Stomach (tissue), 4 donors: ENCODE data around the gene ADARB2.

Source experiments
- EP300 ChIP-seq: sonication (generic); formaldehyde crosslinking; IDR thresholded peaks from one replicate; pipeline ENCODE4 v1.6.1; 2017; ENCODE audit warnings: antibody characterized with exemption
- POLR2A ChIP-seq, 4 donors: fragments of 450-650 bp; IDR thresholded peaks; one replicate each; pipeline ENCODE4 v1.6.1; 2016; ENCODE audit warnings: antibody characterized with exemption in 4 of 4, control low read depth in 2 of 4, mild to moderate bottlenecking in 1 of 4, moderate library complexity in 1 of 4
- POLR2AphosphoS5 ChIP-seq, 3 donors: sonication (generic); formaldehyde crosslinking; IDR thresholded peaks; one replicate each; pipeline ENCODE4 v1.6.1; 2016; ENCODE audit warnings: antibody characterized with exemption in 3 of 3
- TF ChIP-seq, protein P1 (sequence below), 7 experiments: fragments of 450-650 bp in 4 of 7; fragments of 200-600 bp in 3 of 7; sonication (generic) in 3 of 7; IDR thresholded peaks; one replicate each; pipeline ENCODE4 v1.5.1; 2016 to 2019; ENCODE audit warnings: antibody characterized with exemption in 7 of 7, control low read depth in 2 of 7, mild to moderate bottlenecking in 1 of 7

DNA sequence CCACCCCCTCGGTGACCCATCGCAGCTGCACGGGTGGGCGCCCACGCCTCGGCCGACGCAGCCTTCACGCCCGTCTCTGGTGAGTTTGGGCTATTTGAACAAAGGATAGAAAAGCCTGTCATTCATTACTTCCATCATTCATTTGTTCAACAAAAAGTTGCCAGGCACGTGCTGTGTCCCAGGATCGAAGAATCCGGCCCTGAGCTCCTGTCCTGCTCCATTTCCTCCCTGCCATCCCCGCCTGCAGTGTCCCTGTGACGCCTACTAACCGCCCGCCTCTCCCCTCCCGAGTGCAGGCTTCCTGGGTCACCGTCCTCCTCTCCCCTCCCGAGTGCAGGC lies 341.1 kb downstream of the ADARB2 start:
- TF ChIP-seq POLR2A (IDR thresholded peaks at IDR 0.05) (no peak), EP300 (no peak), POLR2AphosphoS5 (IDR thresholded peaks at IDR 0.05) (no peak)
- TF ChIP-seq, protein P1, sequence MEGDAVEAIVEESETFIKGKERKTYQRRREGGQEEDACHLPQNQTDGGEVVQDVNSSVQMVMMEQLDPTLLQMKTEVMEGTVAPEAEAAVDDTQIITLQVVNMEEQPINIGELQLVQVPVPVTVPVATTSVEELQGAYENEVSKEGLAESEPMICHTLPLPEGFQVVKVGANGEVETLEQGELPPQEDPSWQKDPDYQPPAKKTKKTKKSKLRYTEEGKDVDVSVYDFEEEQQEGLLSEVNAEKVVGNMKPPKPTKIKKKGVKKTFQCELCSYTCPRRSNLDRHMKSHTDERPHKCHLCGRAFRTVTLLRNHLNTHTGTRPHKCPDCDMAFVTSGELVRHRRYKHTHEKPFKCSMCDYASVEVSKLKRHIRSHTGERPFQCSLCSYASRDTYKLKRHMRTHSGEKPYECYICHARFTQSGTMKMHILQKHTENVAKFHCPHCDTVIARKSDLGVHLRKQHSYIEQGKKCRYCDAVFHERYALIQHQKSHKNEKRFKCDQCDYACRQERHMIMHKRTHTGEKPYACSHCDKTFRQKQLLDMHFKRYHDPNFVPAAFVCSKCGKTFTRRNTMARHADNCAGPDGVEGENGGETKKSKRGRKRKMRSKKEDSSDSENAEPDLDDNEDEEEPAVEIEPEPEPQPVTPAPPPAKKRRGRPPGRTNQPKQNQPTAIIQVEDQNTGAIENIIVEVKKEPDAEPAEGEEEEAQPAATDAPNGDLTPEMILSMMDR (IDR thresholded peaks at IDR 0.05), result no peak
